GM21619 (cell line): ENCODE results near the gene SYTL3.
A peak's percentile ranks its signal among the peaks of the same experiment; 100 is the strongest.

Source experiments
- ATAC-seq: cut with Tn5 transposase; IDR thresholded peaks from one replicate; pipeline ENCODE4 v1.9.1; 2021; ENCODE audit not compliant: unreplicated experiment

SYTL3 gene

GRCh38 chr6:158808941-158809678 is 159.3 kb downstream of the SYTL3 start:
- peak; percentile 72 for ATAC-seq

GRCh38 chr6:158810155-158811095 is 160.6 kb downstream of the SYTL3 start:
- no peak for ATAC-seq

- no peak for ATAC-seq
Measured at GRCh38 chr6:158812611-158813010, 162.8 kb downstream of the SYTL3 start.

- no peak for ATAC-seq
Measured at GRCh38 chr6:158813032-158813431, 163.2 kb downstream of the SYTL3 start.
